Transverse colon (tissue), 4 donors: ENCODE measurements around the gene VANGL1. TPM values are rescaled to one million over a fixed set of nuclear protein-coding genes. Genes with fewer than 3 reads are reported as not detected.
A peak's percentile ranks its signal among the peaks of the same experiment; 100 is the strongest.

Experiments
- DNase-seq: peaks from one replicate; pipeline ENCODE4 v3.0.0-alpha.2; 2019
- H3K27ac ChIP-seq, 4 donors: fragments of 200-600 bp; sonication (generic); 2 replicates each; pipeline ENCODE4 v1.5.1; 2016 to 2018; ENCODE audit warnings: inconsistent platforms in 4 of 4
- H3K27me3 ChIP-seq: fragments of 200-600 bp; sonication (generic); 2 replicates; pipeline ENCODE4 v1.5.1; 2017; ENCODE audit warnings: inconsistent platforms
- H3K36me3 ChIP-seq, 4 donors: fragments of 200-600 bp; sonication (generic); 2 replicates each; pipeline ENCODE4 v1.5.1; 2017 to 2019; ENCODE audit warnings: inconsistent platforms in 4 of 4
- H3K4me1 ChIP-seq, 4 donors: fragments of 200-600 bp; sonication (generic); 2 replicates each; pipeline ENCODE4 v1.5.1; 2017 to 2020; ENCODE audit warnings: inconsistent platforms in 4 of 4
- H3K4me3 ChIP-seq, 4 donors: fragments of 200-600 bp; sonication (generic); 1 replicate in 1 of 4; 2 replicates in 3 of 4; pipeline versions ENCODE4 v1.5.1 to v1.6.1; 2017 to 2019; ENCODE audit warnings: inconsistent platforms in 4 of 4
- H3K9me3 ChIP-seq, 2 donors: fragments of 200-600 bp; sonication (generic); 2 replicates each; pipeline ENCODE4 v1.5.1; 2017 to 2019; ENCODE audit warnings: inconsistent platforms in 2 of 2
- CTCF ChIP-seq, 5 experiments: fragments of 200-600 bp in 3 of 5; fragments of 450-650 bp in 2 of 5; sonication (generic) in 3 of 5; IDR thresholded peaks; 1 replicate in 2 of 5; 2 replicates in 3 of 5; pipeline ENCODE4 v1.5.1; 2016 to 2017; ENCODE audit warnings: antibody characterized with exemption in 5 of 5, inconsistent platforms in 3 of 5, mild to moderate bottlenecking in 2 of 5, moderate library complexity in 1 of 5
- EP300 ChIP-seq: sonication (generic); formaldehyde crosslinking; IDR thresholded peaks from one replicate; pipeline ENCODE4 v1.6.1; 2017; ENCODE audit warnings: antibody characterized with exemption, low read depth
- POLR2A ChIP-seq: fragments of 450-650 bp; IDR thresholded peaks from one replicate; pipeline ENCODE4 v1.6.1; 2016; ENCODE audit warnings: antibody characterized with exemption, mild to moderate bottlenecking, moderate library complexity
- POLR2AphosphoS5 ChIP-seq, 3 donors: sonication (generic); formaldehyde crosslinking; IDR thresholded peaks; one replicate each; pipeline ENCODE4 v1.6.1; 2016; ENCODE audit warnings: antibody characterized with exemption in 3 of 3
- WGBS, 2 donors: methylation state at CpG; one replicate each; pipeline ENCODE4 v1.1.5; 2018; ENCODE audit warnings: low coverage in 1 of 2; 5-methylcytosine and 5-hydroxymethylcytosine counted together
- in situ Hi-C, 4 donors: fragments of 200-750 bp; cut with MboI; loops; one replicate each; pipeline versions ENCODE4 v1.15.0 to v1.15.1; 2017; ENCODE audit warnings: low sequenced_read_pairs in 3 of 4, low pct_ligation_motif_present in 1 of 4, low pct_unique_long_range_greater_than_20kb in 1 of 4
- intact Hi-C: fragments of 100-400 bp; cut with DNase I; formaldehyde crosslinking; loops from one replicate; pipeline ENCODE4 v1.15.1; 2023; ENCODE audit warnings: low total_unique reads
- total RNA-seq, 4 donors: library from RNA; depleted of rRNA; stranded (reverse); fragments of >200 nt; gene quantifications; one replicate each; pipeline ENCODE4 v1.1.0, GENCODE V29; 2016

Gene VANGL1
- total RNA-seq, 4 donors from 2014 or later: 5.6 to 26.9 (median 16.9) TPM

DNA sequence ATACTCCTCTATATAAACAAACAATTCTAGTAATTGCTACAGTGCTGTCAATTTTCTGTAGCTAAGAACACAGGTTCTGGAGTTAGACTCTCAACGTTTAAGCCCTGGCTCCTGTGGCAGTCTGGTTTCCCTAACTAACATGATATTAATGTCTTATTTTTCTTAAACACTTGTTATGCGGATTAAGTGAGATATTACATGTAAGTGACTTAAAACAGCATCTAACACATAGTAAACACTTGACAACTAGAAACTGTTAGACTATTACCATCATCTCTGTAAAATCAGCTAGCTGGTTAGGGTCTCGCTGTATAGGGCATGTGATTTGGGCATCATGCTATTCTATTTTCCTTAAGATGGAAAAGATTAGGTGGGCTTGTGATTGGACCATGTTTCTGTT lies 2.3 kb downstream of the VANGL1 start:
- 70 to 86% methylated on average over 3 of the region's 3 CpGs for WGBS, 2 donors
- no peaks in the 10 kb centered on the region for H3K36me3 ChIP-seq

DNA sequence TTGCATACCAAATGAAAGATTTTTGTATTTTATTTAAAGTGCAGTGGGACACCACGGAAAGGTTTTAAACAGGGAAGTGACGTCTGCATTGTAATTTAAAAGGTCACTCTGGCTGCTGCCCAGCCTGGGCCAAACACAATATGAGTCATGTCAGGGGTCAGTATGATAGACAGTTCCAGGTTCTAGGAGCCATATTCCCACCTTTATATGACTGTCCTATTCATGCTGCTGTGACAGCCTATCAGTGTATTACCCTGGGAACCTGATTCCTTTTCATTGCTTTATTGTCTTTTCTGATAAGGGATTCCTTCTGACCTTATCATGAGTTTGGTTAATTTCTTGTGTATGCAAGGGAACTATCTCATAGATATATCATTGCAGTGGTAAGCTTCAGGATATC lies 5.3 kb downstream of the VANGL1 start:
- DNase-seq: peak; percentile 17
- TF ChIP-seq CTCF (IDR thresholded peaks at IDR 0.05) (no peak), POLR2AphosphoS5 (IDR thresholded peaks at IDR 0.05) (no peak), POLR2A (no peak), EP300 (no peak)
- intact Hi-C loops: no loop called here
- H3K4me3 ChIP-seq: no peak overlapping the region
- in situ Hi-C loops: no loop called here
- 34 to 45% methylated on average over 2 of the region's 2 CpGs for WGBS, 2 donors
- H3K9me3 ChIP-seq: no peaks in the 10 kb centered on the region
- H3K36me3 ChIP-seq: no peaks in the 10 kb centered on the region
- no peaks in the 10 kb centered on the region for H3K27me3 ChIP-seq
- peak overlapping the region in 3 of 4 donors; percentile 35 to 68 (median 56) for H3K27ac ChIP-seq
- peaks cover 29 to 83% (median 42%) of the 10 kb centered on the region in 4 donors for H3K4me1 ChIP-seq

More for the DNA sequence above, 2.3 kb downstream of the VANGL1 start:
- no peaks in the 10 kb centered on the region for H3K27me3 ChIP-seq
- no peak overlapping the region for H3K27ac ChIP-seq
- TF ChIP-seq CTCF (IDR thresholded peaks at IDR 0.05) (no peak), POLR2A (no peak), EP300 (no peak)
- intact Hi-C loops: no loop called here
- in situ Hi-C loops: no loop called here
- no peaks in the 10 kb centered on the region for H3K9me3 ChIP-seq
- H3K4me1 ChIP-seq: peaks cover 4 to 56% (median 24%) of the 10 kb centered on the region in 4 donors
- DNase-seq: no peak
- H3K4me3 ChIP-seq: no peak overlapping the region

DNA sequence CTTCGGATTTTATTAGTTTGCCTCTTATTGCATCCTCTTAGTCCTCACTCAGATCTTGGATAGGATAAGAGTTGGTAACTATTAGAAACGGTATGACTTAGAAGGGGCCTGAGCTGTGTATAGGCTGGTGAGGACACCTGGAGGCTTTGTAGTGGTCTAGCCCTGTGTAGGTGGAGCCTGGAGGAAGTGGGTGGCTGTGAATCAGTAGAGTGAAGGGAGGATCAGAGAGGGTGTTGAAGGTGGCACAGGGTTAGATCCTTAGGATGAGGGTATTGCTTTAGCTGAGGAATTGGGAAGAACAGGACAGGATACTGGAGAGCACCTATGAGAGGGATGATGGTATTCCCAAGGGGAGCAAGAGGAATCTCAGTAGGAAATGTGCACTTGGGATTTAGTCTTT lies 5.7 kb downstream of the VANGL1 start:
- no peaks in the 10 kb centered on the region for H3K36me3 ChIP-seq
- H3K27ac ChIP-seq: peak overlapping the region in 3 of 4 donors; percentile 13 to 29 (median 24)
- no peaks in the 10 kb centered on the region for H3K9me3 ChIP-seq
- in situ Hi-C loops (no loop called here), intact Hi-C loops (no loop called here)
- 24 to 27% methylated on average over 2 of the region's 2 CpGs for WGBS, 2 donors
- peaks cover 29 to 83% (median 42%) of the 10 kb centered on the region in 4 donors for H3K4me1 ChIP-seq
- no peaks in the 10 kb centered on the region for H3K27me3 ChIP-seq
- DNase-seq: no peak
- H3K4me3 ChIP-seq: no peak overlapping the region
- no peak for TF ChIP-seq CTCF (IDR thresholded peaks at IDR 0.05)
- TF ChIP-seq EP300: no peak
- no peak for TF ChIP-seq POLR2AphosphoS5 (IDR thresholded peaks at IDR 0.05)
- TF ChIP-seq POLR2A: no peak

DNA sequence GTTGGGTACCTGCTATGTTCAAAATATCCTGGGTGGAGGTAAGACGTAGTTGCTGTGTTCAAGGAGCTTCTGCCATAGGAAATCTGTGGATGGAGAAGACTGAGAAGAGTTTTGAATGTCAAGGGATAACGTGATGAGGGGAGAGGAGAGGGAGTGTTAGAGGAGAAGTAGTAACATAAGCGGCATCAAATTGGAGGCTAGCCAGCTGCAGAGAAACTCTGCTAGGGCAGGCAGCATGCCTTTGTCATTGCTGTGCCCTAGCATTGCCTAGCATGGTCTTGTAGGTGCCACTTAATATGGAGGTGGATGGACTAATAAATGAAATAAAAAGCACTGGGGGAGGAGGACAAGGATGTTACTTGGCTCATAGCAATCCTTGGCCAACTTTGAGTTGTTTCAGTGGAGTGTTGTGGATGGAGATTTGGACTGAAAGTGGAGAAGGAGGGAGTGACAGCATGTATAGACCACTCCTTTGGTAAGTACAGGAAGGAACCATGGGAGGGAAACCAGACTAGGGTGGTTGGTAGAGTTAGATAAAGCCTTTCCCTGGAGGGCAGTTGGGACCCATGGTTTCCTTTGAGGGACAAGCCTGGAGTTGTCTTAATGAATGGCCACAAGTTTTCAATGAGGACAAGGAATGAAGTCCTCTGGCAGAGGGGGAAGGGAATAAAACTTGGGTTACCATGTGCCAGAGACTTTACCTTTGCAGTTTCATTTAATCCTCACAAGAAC lies 6.3 kb downstream of the VANGL1 start:
- Histone ChIP-seq H3K4me3 (no peak overlapping the region), H3K27me3 (no peaks in the 10 kb centered on the region), H3K27ac (no peak overlapping the region), H3K9me3 (no peaks in the 10 kb centered on the region), H3K36me3 (no peaks in the 10 kb centered on the region), H3K4me1 (peaks cover 29 to 80% (median 40%) of the 10 kb centered on the region in 4 donors)
- TF ChIP-seq POLR2A (no peak), POLR2AphosphoS5 (IDR thresholded peaks at IDR 0.05) (no peak), EP300 (no peak), CTCF (IDR thresholded peaks at IDR 0.05) (no peak)
- WGBS, 2 donors: 82 to 100% methylated on average over 1 to 3 of the region's 3 CpGs
- in situ Hi-C loops (no loop called here), intact Hi-C loops (no loop called here)
- DNase-seq: no peak
